Activated CD8-positive, alpha-beta T cell treated with anti-CD3 and anti-CD28 coated beads for 36 hours (primary cell): ENCODE data around the gene LRWD1. TPM values are rescaled to one million over a fixed set of nuclear protein-coding genes. Genes with fewer than 3 reads are reported as not detected.

ENCODE experiments used
- ATAC-seq: fragments of 200-7000 bp; cut with Tn5 transposase; one replicate; pipeline ENCODE4 v1.10.0; 2021; ENCODE audit warnings: mild to moderate bottlenecking, moderate library complexity
- CTCF ChIA-PET: fragments of 350-600 bp; sonication (Branson Sonifier 250); formaldehyde crosslinking; loops from one replicate; lab custom pipeline; 2021; ENCODE audit warnings: antibody characterized with exemption; lab: Charles Lee
- POLR2A ChIA-PET: fragments of 350-600 bp; sonication (Branson Sonifier 250); formaldehyde crosslinking; loops from one replicate; lab custom pipeline; 2021; ENCODE audit warnings: antibody characterized with exemption; lab: Charles Lee
- DNase-seq: peaks from one replicate; pipeline ENCODE4 v3.0.0-alpha.2; 2020
- H3K27ac Mint-ChIP-seq: one replicate; pipeline ENCODE4 v1.8.0; 2021; ENCODE audit warnings: mild to moderate bottlenecking, mixed read lengths
- H3K27me3 Mint-ChIP-seq: one replicate; pipeline ENCODE4 v1.8.0; 2021; ENCODE audit warnings: mixed read lengths
- H3K36me3 Mint-ChIP-seq: one replicate; pipeline ENCODE4 v1.8.0; 2021; ENCODE audit warnings: low read depth, mixed read lengths
- H3K4me1 Mint-ChIP-seq: one replicate; pipeline ENCODE4 v1.8.0; 2021; ENCODE audit warnings: low read depth, mixed read lengths
- H3K4me3 Mint-ChIP-seq: one replicate; pipeline ENCODE4 v1.8.0; 2021; ENCODE audit warnings: mild to moderate bottlenecking, moderate library complexity, mixed read lengths
- H3K9me3 Mint-ChIP-seq: one replicate; pipeline ENCODE4 v1.8.0; 2021; ENCODE audit warnings: mixed read lengths
- CTCF ChIP-seq: fragments of 200-600 bp; IDR thresholded peaks from one replicate; pipeline ENCODE4 v1.8.0; 2022; ENCODE audit warnings: antibody characterized with exemption, mild to moderate bottlenecking
- intact Hi-C: fragments of 100-400 bp; cut with micrococcal nuclease; formaldehyde crosslinking; loops from one replicate; pipeline ENCODE4 v1.10.0; 2022
- total RNA-seq, 2 experiments: library from RNA; stranded (reverse); gene quantifications; one replicate each; pipeline ENCODE4 v1.2.3, GENCODE V29; 2021

LRWD1 gene
- total RNA-seq, 2 experiments from 2014 or later, result 12.3 to 12.7 TPM

DNA sequence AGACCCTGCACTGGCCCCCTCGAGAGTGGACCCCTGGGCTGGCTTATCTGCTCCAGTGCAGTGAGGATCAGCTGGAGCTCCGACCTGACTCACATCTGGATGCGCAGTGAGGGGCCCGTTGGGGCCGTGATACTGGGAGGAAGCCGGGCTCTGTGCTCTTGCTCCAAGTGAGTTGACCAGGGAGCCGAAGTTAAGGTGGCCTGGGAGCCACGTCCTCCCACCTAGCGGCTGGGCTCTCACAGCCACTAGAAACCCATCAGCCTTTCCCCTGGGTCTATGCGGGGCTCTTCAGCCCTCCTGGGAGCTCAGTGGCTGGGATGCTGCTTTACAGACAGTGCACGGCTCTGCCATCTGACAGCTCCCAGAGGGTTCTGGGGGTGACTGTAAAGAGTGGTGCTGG is 9.2 kb upstream of the LRWD1 start:
- ATAC-seq, result no peak
- H3K4me1 Mint-ChIP-seq, result peaks cover 1% of the 10 kb centered on the region
- H3K4me3 Mint-ChIP-seq, result no peak overlapping the region
- H3K9me3 Mint-ChIP-seq, result no peaks in the 10 kb centered on the region
- CTCF ChIA-PET, result interaction anchor here (0.9 to 1.2 kb wide), 2 partner anchors 43 to 51 kb away, joined by 3 to 4 read pairs; no protein-coding TSS in a partner anchor
- no peak for DNase-seq
- H3K27ac Mint-ChIP-seq, result no peak overlapping the region
- intact Hi-C loops, result loop anchor here (10.0 kb wide), 1 partner anchor 171 kb away; the partner anchor contains the start of gene SH2B2
- no peak for TF ChIP-seq CTCF
- H3K36me3 Mint-ChIP-seq, result peaks cover 2% of the 10 kb centered on the region
- POLR2A ChIA-PET, result interaction anchor here (1.0 to 4.2 kb wide), 3 partner anchors 10 to 59 kb away, joined by 3 to 17 read pairs (median 4); partner anchors contain the start of genes ALKBH4 and LRWD1
- no peaks in the 10 kb centered on the region for H3K27me3 Mint-ChIP-seq

GRCh38 chr7:102456327-102456726 is 8.5 kb upstream of the LRWD1 start:
- intact Hi-C loops, result loop anchor here (10.0 kb wide), 1 partner anchor 172 kb away; the partner anchor contains the start of gene SH2B2
- ATAC-seq, result no peak

GRCh38 chr7:102457352-102457924 is 7.3 kb upstream of the LRWD1 start:
- H3K4me3 Mint-ChIP-seq, result no peak overlapping the region
- ATAC-seq, result no peak
- H3K9me3 Mint-ChIP-seq, result no peaks in the 10 kb centered on the region
- no peaks in the 10 kb centered on the region for H3K27me3 Mint-ChIP-seq
- ChIA-PET POLR2A (interaction anchor here (0.9 kb wide), 1 partner anchor 10 kb away, joined by 3 read pairs; no protein-coding TSS in a partner anchor), CTCF (interaction anchor here (1.2 kb wide), 1 partner anchor 13 kb away, joined by 3 read pairs; no protein-coding TSS in a partner anchor)
- no peak overlapping the region for H3K27ac Mint-ChIP-seq
- intact Hi-C loops, result loop anchor here (10.0 kb wide), 1 partner anchor 173 kb away; the partner anchor contains the start of gene SH2B2
- DNase-seq, result no peak
- H3K36me3 Mint-ChIP-seq, result peaks cover 2% of the 10 kb centered on the region
- H3K4me1 Mint-ChIP-seq, result peaks cover 7% of the 10 kb centered on the region
- no peak for TF ChIP-seq CTCF

More at GRCh38 chr7:102456327-102456726, 8.5 kb upstream of the LRWD1 start:
- Mint-ChIP-seq H3K9me3 (no peaks in the 10 kb centered on the region), H3K4me1 (peaks cover 4% of the 10 kb centered on the region), H3K27ac (no peak overlapping the region), H3K36me3 (peaks cover 2% of the 10 kb centered on the region), H3K4me3 (no peak overlapping the region), H3K27me3 (no peaks in the 10 kb centered on the region)
- ChIA-PET POLR2A (interaction anchor here (1.0 to 4.2 kb wide), 3 partner anchors 9 to 60 kb away, joined by 3 to 17 read pairs (median 4); partner anchors contain the start of genes ALKBH4 and LRWD1), CTCF (interaction anchor here (1.2 kb wide), 1 partner anchor 44 kb away, joined by 4 read pairs; no protein-coding TSS in a partner anchor)
- TF ChIP-seq CTCF, result no peak
- DNase-seq, result no peak

GRCh38 chr7:102459221-102459844 is 5.5 kb upstream of the LRWD1 start:
- Mint-ChIP-seq H3K27me3 (no peaks in the 10 kb centered on the region), H3K9me3 (no peaks in the 10 kb centered on the region), H3K27ac (no peak overlapping the region), H3K36me3 (peaks cover 4% of the 10 kb centered on the region), H3K4me3 (no peak overlapping the region), H3K4me1 (peaks cover 17% of the 10 kb centered on the region)
- no peak for DNase-seq
- intact Hi-C loops, result loop anchor here (10.0 kb wide), 1 partner anchor 175 kb away; the partner anchor contains the start of gene SH2B2
- no peak for ATAC-seq
- TF ChIP-seq CTCF, result no peak
- POLR2A ChIA-PET, result interaction anchor here (0.6 to 0.7 kb wide), 2 partner anchors 15 to 1486 kb away, joined by 3 read pairs; no protein-coding TSS in a partner anchor
- CTCF ChIA-PET, result no interaction called here
